ENCODE measurements around the gene SPHK2.

SPHK2 gene

GRCh38 chr19:48603850-48604249 is 15.5 kb upstream of the SPHK2 start:
- no peak for DNase-seq

- no peak for DNase-seq
Observed at GRCh38 chr19:48606463-48607358, 12.6 kb upstream of the SPHK2 start, which contains the start of gene SPACA4. Gene SPACA4 (plus strand): TSS chr19:48606742. CDS start chr19:48606979, 237 bp downstream.

GRCh38 chr19:48607359-48607755 is 11.9 kb upstream of the SPHK2 start:
- DNase-seq: no peak

- DNase-seq: peak; percentile 42
Observed at GRCh38 chr19:48608798-48609263, 10.5 kb upstream of the SPHK2 start.

GRCh38 chr19:48609571-48610108 is 9.7 kb upstream of the SPHK2 start:
- no peak for DNase-seq

- DNase-seq: no peak
Observed at GRCh38 chr19:48611872-48612271, 7.4 kb upstream of the SPHK2 start.

GRCh38 chr19:48613024-48613851 is 6.1 kb upstream of the SPHK2 start:
- no peak for DNase-seq

- no peak for DNase-seq
Observed at GRCh38 chr19:48613852-48614435, 5.4 kb upstream of the SPHK2 start.

- DNase-seq: no peak
Observed at GRCh38 chr19:48614436-48615230, 4.7 kb upstream of the SPHK2 start, which contains the start of gene FAM83E. Gene FAM83E (minus strand): TSS chr19:48615076. CDS start chr19:48613372, 1,704 bp downstream.

GRCh38 chr19:48615231-48616040 is 3.9 kb upstream of the SPHK2 start:
- DNase-seq: no peak

GRCh38 chr19:48616041-48616436 is 3.3 kb upstream of the SPHK2 start:
- DNase-seq: no peak

GRCh38 chr19:48616491-48617056 is 2.7 kb upstream of the SPHK2 start:
- DNase-seq: no peak

GRCh38 chr19:48617146-48617937 is 2.0 kb upstream of the SPHK2 start:
- no peak for DNase-seq

GRCh38 chr19:48618278-48618915 is 909 bp upstream of the SPHK2 start:
- no peak for DNase-seq

GRCh38 chr19:48619692-48620585 is 633 bp downstream of the SPHK2 start:
- no peak for DNase-seq

- no peak for DNase-seq
Observed at GRCh38 chr19:48623556-48624066, 4.3 kb downstream of the SPHK2 start.

- peak; percentile 98 for DNase-seq
Observed at GRCh38 chr19:48624067-48624594, 4.8 kb downstream of the SPHK2 start.
